ENCODE data around the gene RAMACL.
A peak's percentile ranks its signal among the peaks of the same experiment; 100 is the strongest.

The RAMACL gene

GRCh38 chr6:166633732-166634535 is 47.5 kb upstream of the RAMACL start (continued):
- TF ChIP-seq PRDM10 (tag by site-specific recombination; IDR thresholded peaks at IDR 0.05) = 0 out of 2 replicates have a peak, but pooled peaks have one; percentile 12

GRCh38 chr6:166632731-166633130 is 46.3 kb upstream of the RAMACL start:
- POLR2A ChIA-PET = no interaction called here
- no peaks in the 10 kb centered on the region for H3K36me3 ChIP-seq (ENCODE audit: control insufficient read depth in 2 of 2, insufficient read depth in 1 of 2, low read length in 2 of 2)
- H3K9me3 ChIP-seq (ENCODE audit: control insufficient read depth, insufficient read depth, low read depth, low read length) = no peaks in the 10 kb centered on the region
- H3K4me3 ChIP-seq (ENCODE audit: low read depth, low read length) = no peak overlapping the region
- CTCF ChIA-PET = interaction anchor here (0.6 kb wide), 1 partner anchor 44 kb away, joined by 3 read pairs; no protein-coding TSS in a partner anchor
- peaks cover 2% of the 10 kb centered on the region; the same call in 1 of the 2 replicates for H3K4me1 ChIP-seq (ENCODE audit: control insufficient read depth, insufficient read depth, low read length)
- H3K27ac ChIP-seq (ENCODE audit: extremely low read depth, low read depth, low read length) = no peak overlapping the region
- TF ChIP-seq ZNF214 (tag by site-specific recombination; IDR thresholded peaks at IDR 0.05; ENCODE audit: borderline replicate concordance) = no peak
- TF ChIP-seq KLF7 (tag by site-specific recombination; IDR thresholded peaks at IDR 0.05; ENCODE audit: borderline replicate concordance) = no peak
- TF ChIP-seq ZNF629 (tag by site-specific recombination; IDR thresholded peaks at IDR 0.05) = no peak
- no peak for TF ChIP-seq ZSCAN30 (tag by site-specific recombination; IDR thresholded peaks at IDR 0.05)
- TF ChIP-seq IKZF3 (tag by site-specific recombination; IDR thresholded peaks at IDR 0.05) = no peak
- TF ChIP-seq ZNF792 (tag by site-specific recombination; IDR thresholded peaks at IDR 0.05) = no peak
- TF ChIP-seq ZNF701 (tag by site-specific recombination; IDR thresholded peaks at IDR 0.05) = no peak
- TF ChIP-seq ZNF654 (tag by site-specific recombination; IDR thresholded peaks at IDR 0.05; ENCODE audit: low read depth) = no peak
- TF ChIP-seq ZSCAN5A (tag by site-specific recombination; IDR thresholded peaks at IDR 0.05) = no peak
- TF ChIP-seq SP7 (tag by site-specific recombination; IDR thresholded peaks at IDR 0.05) = no peak
- no peak for TF ChIP-seq BCL11A (tag by site-specific recombination; IDR thresholded peaks at IDR 0.05; ENCODE audit: low read depth)
- no peak for TF ChIP-seq SETDB1 (IDR thresholded peaks at IDR 0.05; ENCODE audit: insufficient read length, low read length)
- no peak for TF ChIP-seq ZNF473 (tag by site-specific recombination; IDR thresholded peaks at IDR 0.05)
- TF ChIP-seq ZNF626 (tag by site-specific recombination; IDR thresholded peaks at IDR 0.05) = no peak
- TF ChIP-seq, protein P1, sequence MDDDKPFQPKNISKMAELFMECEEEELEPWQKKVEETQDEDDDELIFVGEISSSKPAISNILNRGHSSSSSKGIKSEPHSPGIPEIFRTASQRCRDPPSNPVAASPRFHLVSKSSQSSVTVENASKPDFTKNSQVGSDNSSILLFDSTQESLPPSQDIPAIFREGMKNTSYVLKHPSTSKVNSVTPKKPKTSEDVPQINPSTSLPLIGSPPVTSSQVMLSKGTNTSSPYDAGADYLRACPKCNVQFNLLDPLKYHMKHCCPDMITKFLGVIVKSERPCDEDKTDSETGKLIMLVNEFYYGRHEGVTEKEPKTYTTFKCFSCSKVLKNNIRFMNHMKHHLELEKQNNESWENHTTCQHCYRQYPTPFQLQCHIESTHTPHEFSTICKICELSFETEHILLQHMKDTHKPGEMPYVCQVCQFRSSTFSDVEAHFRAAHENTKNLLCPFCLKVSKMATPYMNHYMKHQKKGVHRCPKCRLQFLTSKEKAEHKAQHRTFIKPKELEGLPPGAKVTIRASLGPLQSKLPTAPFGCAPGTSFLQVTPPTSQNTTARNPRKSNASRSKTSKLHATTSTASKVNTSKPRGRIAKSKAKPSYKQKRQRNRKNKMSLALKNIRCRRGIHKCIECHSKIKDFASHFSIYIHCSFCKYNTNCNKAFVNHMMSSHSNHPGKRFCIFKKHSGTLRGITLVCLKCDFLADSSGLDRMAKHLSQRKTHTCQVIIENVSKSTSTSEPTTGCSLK (tag by site-specific recombination; IDR thresholded peaks at IDR 0.05) = no peak
- TF ChIP-seq ZNF174 (tag by site-specific recombination; IDR thresholded peaks at IDR 0.05) = no peak
- TF ChIP-seq, protein P2, sequence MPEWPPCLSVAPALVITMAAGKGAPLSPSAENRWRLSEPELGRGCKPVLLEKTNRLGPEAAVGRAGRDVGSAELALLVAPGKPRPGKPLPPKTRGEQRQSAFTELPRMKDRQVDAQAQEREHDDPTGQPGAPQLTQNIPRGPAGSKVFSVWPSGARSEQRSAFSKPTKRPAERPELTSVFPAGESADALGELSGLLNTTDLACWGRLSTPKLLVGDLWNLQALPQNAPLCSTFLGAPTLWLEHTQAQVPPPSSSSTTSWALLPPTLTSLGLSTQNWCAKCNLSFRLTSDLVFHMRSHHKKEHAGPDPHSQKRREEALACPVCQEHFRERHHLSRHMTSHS (tag by site-specific recombination; IDR thresholded peaks at IDR 0.05) = no peak
- TF ChIP-seq, protein P3, sequence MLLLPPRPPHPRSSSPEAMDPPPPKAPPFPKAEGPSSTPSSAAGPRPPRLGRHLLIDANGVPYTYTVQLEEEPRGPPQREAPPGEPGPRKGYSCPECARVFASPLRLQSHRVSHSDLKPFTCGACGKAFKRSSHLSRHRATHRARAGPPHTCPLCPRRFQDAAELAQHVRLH (tag by site-specific recombination; IDR thresholded peaks at IDR 0.05) = no peak
